OCI-LY1 (cell line): Measurements from ENCODE around the gene CCDC187.

Experiments
- H2AFZ ChIP-seq: fragments of 200-600 bp; sonication (generic), shearing (Covaris generic); 2 replicates; pipeline ENCODE4 v1.6.0; 2014; ENCODE audit warnings: antibody characterized with exemption, mild to moderate bottlenecking, low read length
- H3F3A ChIP-seq: fragments of 200-600 bp; sonication (generic), shearing (Covaris generic); 2 replicates; pipeline ENCODE4 v1.6.0; 2014; ENCODE audit warnings: mild to moderate bottlenecking, antibody characterized with exemption, low read length, moderate library complexity; ENCODE audit not compliant: insufficient read depth
- H3K27ac ChIP-seq: fragments of 200-600 bp; sonication (generic); 2 replicates; pipeline ENCODE4 v1.5.1; 2014; ENCODE audit warnings: low read length, mixed run types, mild to moderate bottlenecking, low read depth; ENCODE audit not compliant: poor library complexity, severe bottlenecking
- H3K27me3 ChIP-seq: fragments of 200-600 bp; sonication (generic); 2 replicates; pipeline ENCODE4 v1.6.0; 2014; ENCODE audit warnings: antibody characterized with exemption, mild to moderate bottlenecking, low read length, moderate library complexity; ENCODE audit not compliant: insufficient read depth
- H3K36me3 ChIP-seq: fragments of 200-600 bp; sonication (generic); 2 replicates; pipeline ENCODE4 v1.6.1; 2014; ENCODE audit warnings: mild to moderate bottlenecking, antibody characterized with exemption, low read length, moderate library complexity, mixed read lengths; ENCODE audit not compliant: insufficient read depth
- H3K4me1 ChIP-seq: fragments of 200-600 bp; sonication (generic); 2 replicates; pipeline ENCODE4 v1.5.1; 2014; ENCODE audit warnings: mild to moderate bottlenecking, low read length, moderate library complexity; ENCODE audit not compliant: insufficient read depth, severe bottlenecking
- H3K4me2 ChIP-seq: fragments of 200-600 bp; sonication (generic), shearing (Covaris generic); 2 replicates; pipeline ENCODE4 v1.6.1; 2014; ENCODE audit warnings: low read length
- H3K4me3 ChIP-seq: fragments of 200-600 bp; sonication (generic); 2 replicates; pipeline ENCODE4 v1.5.1; 2014; ENCODE audit warnings: low read length, low read depth, mild to moderate bottlenecking, mixed read lengths; ENCODE audit not compliant: poor library complexity, severe bottlenecking
- H3K79me2 ChIP-seq: fragments of 200-600 bp; shearing (Covaris generic); 2 replicates; pipeline ENCODE4 v1.6.1; 2016; ENCODE audit warnings: mixed run types, low read length, mixed read lengths; ENCODE audit not compliant: insufficient read depth
- H3K9ac ChIP-seq: fragments of 200-600 bp; sonication (generic), shearing (Covaris generic); 2 replicates; pipeline ENCODE4 v1.6.1; 2014; ENCODE audit warnings: mild to moderate bottlenecking, low read length, mixed read lengths
- H3K9me2 ChIP-seq: fragments of 200-600 bp; sonication (generic), shearing (Covaris generic); 2 replicates; pipeline ENCODE4 v1.6.1; 2014; ENCODE audit warnings: low read depth, mild to moderate bottlenecking, low read length, mixed read lengths
- H3K9me3 ChIP-seq: fragments of 200-600 bp; shearing (Covaris generic); 2 replicates; pipeline ENCODE4 v1.6.1; 2014; ENCODE audit warnings: low read length, mixed read lengths
- H4K20me1 ChIP-seq: fragments of 200-600 bp; sonication (generic), shearing (Covaris generic); 2 replicates; pipeline ENCODE4 v1.6.0; 2016; ENCODE audit warnings: mild to moderate bottlenecking, low read length; ENCODE audit not compliant: insufficient read depth
- CTCF ChIP-seq: fragments of 200-600 bp; sonication (generic), shearing (Covaris generic); IDR thresholded peaks from 2 replicates; pipeline ENCODE4 v1.5.1; 2017; ENCODE audit warnings: mild to moderate bottlenecking, antibody characterized with exemption, low read length, moderate library complexity, mixed read lengths
- EZH2 ChIP-seq: fragments of 200-600 bp; sonication (generic), shearing (Covaris generic); IDR thresholded peaks from 2 replicates; pipeline ENCODE4 v1.8.0; 2017; ENCODE audit warnings: borderline replicate concordance, mixed run types, mild to moderate bottlenecking, antibody characterized with exemption, low read length, moderate library complexity, mixed read lengths

The CCDC187 gene

GRCh38 chr9:136316271-136316751 lies 12.4 kb upstream of the CCDC187 start:
- no peaks in the 10 kb centered on the region for H3F3A ChIP-seq
- H3K79me2 ChIP-seq = no peaks in the 10 kb centered on the region
- H3K4me3 ChIP-seq = no peak overlapping the region
- H3K27me3 ChIP-seq = peaks cover 36% of the 10 kb centered on the region; the same call in 1 of the 2 replicates
- H2AFZ ChIP-seq = no peak overlapping the region
- no peaks in the 10 kb centered on the region for H4K20me1 ChIP-seq
- no peaks in the 10 kb centered on the region for H3K9me2 ChIP-seq
- TF ChIP-seq EZH2 = no peak
- TF ChIP-seq CTCF = no peak
- no peak overlapping the region for H3K9ac ChIP-seq
- no peak overlapping the region for H3K27ac ChIP-seq
- H3K4me1 ChIP-seq = no peaks in the 10 kb centered on the region
- H3K4me2 ChIP-seq = no peak overlapping the region
- peaks cover 9% of the 10 kb centered on the region; the same call in 1 of the 2 replicates for H3K36me3 ChIP-seq
- peaks cover 8% of the 10 kb centered on the region for H3K9me3 ChIP-seq

DNA sequence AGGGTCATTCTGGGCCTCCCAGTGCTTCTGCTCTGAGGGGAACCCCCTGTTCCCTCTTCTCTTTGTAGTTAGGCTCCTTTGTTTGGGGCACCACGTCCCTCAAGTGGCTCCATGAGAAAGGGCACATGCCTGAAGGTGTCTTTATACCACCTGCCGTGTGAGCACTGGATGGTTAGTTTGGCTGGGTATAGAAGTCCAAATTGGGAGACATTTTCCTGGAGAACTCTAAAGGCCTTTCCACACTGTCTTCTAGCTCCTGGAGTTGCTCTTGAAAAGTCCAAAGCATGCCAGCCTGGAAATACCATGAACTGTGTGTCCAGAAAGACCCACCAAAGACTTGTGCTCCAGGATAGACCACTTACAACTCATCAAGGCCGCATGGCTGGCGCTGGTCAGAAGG lies 11.1 kb upstream of the CCDC187 start:
- H3F3A ChIP-seq = no peaks in the 10 kb centered on the region
- no peaks in the 10 kb centered on the region for H4K20me1 ChIP-seq
- no peak overlapping the region for H3K27ac ChIP-seq
- H3K9ac ChIP-seq = no peak overlapping the region
- no peak overlapping the region for H3K4me2 ChIP-seq
- H3K4me1 ChIP-seq = no peaks in the 10 kb centered on the region
- H3K9me2 ChIP-seq = no peaks in the 10 kb centered on the region
- TF ChIP-seq CTCF (no peak), EZH2 (no peak)
- peaks cover 35% of the 10 kb centered on the region; the same call in 1 of the 2 replicates for H3K27me3 ChIP-seq
- no peak overlapping the region for H3K4me3 ChIP-seq
- H3K36me3 ChIP-seq = peaks cover 9% of the 10 kb centered on the region; the same call in 1 of the 2 replicates
- H2AFZ ChIP-seq = no peak overlapping the region
- no peaks in the 10 kb centered on the region for H3K79me2 ChIP-seq
- peaks cover 8% of the 10 kb centered on the region for H3K9me3 ChIP-seq

- Histone ChIP-seq H3K9me2 (no peaks in the 10 kb centered on the region), H3K9ac (no peak overlapping the region), H3F3A (no peaks in the 10 kb centered on the region), H3K36me3 (peaks cover 9% of the 10 kb centered on the region; the same call in 1 of the 2 replicates), H3K4me3 (no peak overlapping the region), H2AFZ (no peak overlapping the region), H3K79me2 (no peaks in the 10 kb centered on the region), H3K4me1 (no peaks in the 10 kb centered on the region), H3K27ac (no peak overlapping the region), H3K4me2 (no peak overlapping the region), H3K27me3 (peaks cover 32% of the 10 kb centered on the region; the same call in 1 of the 2 replicates), H4K20me1 (no peaks in the 10 kb centered on the region), H3K9me3 (peaks cover 8% of the 10 kb centered on the region)
- TF ChIP-seq EZH2 (no peak), CTCF (no peak)
Observed at GRCh38 chr9:136314056-136314416, 10.1 kb upstream of the CCDC187 start.
